Measurements from ENCODE around the gene CCDC3.
A peak's percentile ranks its signal among the peaks of the same experiment; 100 is the strongest.

The CCDC3 gene

DNA sequence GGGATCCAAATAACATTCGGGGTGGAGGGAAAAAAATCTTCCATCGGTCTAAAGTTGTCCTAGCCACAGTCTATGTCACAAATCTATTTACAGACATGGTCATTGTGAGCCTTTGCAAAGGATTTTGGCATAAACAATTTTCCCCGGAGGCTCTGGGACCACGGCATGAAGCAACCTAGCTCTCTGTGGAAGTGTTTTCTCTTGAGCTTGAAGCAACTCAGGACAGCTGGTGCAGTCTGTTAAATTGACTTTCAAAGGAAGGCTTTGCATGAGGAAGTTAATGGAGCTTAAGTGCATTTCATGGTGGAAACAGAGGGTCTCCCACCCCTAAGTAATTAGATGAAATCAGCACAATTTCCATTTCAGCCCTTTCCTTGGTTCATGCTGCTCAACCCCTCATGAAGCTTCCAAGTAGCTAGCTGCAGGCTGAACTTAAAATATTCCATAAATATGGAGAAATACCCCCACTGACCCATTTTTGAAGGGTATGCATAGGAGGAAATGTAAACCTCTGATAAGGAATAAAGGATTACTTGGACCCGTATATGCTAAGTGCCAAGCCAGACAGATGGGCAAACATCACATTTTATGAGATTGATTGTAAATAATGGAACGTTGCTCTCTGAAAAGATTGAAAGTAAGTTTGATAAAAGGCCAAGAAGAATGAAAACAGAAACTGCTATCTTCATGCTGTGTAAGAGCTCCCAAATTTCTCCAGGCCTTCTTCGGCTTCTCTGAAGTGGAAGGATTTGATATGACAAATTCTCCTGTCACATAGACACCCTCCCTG, 39.9 kb downstream of the CCDC3 start:
- DNase-seq (ENCODE audit: low read depth), result no peak

DNA sequence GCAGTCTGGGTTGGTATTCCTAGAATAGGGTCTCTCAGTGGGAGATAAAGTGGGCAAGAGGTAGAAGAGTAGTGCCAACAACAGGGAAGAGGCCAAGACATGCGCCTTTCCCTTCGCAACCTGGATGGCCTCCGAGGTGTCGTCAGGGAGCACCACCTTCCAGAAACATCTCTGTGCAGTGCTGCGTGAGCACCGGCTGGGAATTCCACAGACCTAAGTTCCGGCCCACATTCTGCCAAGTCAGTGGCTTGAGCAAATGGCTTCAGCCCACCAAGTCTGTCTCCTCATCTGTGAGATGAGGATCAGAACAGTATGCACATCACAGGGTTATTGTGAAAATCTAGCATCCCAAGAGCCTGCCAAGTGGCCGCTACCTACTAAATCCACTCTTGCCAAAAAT, 40.6 kb downstream of the CCDC3 start:
- no peak for DNase-seq (ENCODE audit: low read depth)

DNA sequence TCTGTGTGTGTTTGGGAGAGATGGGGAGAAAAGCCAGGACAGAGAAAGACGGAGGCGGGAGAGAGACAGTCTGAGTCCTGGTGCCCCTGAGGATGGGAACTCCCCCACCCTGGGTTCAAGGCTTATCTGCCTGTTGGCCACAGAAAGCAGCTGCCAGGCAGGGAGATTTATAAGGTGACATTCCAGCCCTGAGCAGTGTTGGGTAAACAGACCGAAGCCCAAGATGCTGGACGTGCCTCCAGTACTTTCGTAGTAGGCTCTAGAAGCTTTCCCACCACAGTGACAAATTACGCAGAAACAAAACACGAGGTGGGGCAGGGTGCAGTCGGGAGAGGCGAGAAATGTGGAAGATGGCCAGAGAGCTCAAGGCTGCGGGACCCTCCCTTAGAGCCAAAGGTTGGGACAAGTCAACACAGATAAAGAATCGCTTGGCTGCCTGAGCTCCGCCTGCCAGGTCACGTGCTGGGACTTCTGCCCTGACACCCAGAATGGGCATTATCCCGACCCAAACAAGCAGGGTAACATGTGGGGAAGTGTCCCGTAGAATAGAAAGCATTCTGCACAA, 41.1 kb downstream of the CCDC3 start:
- DNase-seq (ENCODE audit: low read depth), result no peak

DNA sequence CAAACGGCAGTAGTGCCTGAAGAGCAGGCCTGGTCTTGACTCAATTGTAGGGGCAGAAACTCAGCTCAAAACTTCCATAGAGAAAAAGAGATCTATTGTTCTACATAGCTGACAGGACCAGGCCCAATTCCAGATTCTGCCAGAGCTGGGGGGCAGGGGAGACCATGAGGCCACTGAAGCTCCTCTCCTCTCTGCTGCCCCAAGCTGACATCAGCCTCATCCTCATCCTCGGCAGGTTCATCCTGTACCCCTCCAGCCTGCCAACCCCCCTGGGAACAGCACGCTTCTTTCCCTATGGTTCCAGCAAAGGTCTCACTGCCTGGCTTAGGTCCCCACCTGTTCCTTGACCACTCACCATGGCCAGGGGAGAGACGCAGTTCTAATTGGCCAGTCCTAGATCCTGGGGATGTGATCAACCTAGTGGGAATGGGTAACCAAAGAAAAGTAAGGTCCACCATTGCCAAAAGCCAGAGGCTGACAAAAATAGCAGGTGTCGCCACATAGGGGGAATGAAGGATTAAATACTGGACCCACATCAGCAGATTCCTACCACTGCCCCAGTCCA, 42.9 kb downstream of the CCDC3 start:
- no peak for DNase-seq (ENCODE audit: low read depth)

DNA sequence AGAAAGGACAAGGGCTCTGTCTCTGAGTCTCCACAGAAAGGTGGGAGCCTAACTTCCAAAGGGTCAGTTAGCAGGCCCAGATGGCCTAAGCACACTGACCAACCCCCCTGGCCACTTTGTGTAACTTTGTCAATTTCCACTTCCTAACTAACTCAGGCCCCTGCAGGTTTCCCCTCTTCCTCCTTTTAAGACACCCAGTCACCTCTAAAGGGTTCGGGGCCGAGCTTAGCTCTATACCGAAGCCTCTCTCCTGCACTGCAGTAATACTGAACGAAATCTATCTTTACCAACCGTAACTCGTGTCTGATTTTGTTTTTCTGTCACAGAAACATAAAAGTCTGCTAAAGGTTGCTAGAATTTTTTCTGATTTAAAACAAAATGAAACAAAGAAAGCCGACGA, 44.4 kb downstream of the CCDC3 start:
- no peak for DNase-seq (ENCODE audit: low read depth)

DNA sequence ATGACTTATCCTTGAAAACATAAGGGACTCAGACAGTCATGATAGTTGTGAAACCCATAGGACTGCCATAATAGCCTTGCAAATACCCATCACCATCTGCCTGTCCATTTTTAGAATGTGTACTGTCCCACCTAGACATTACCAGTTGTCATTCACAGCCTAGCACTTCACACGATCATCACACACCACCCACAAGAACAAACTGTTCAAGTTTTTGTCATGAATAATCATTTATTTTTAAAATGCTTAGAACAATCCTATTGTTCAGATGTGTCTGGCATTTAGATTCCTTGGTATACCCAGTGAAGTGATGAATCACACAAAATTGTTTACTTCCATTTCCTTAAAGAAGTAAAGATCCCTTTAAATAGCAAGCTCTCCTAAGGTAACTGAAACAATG, 46.6 kb downstream of the CCDC3 start:
- DNase-seq (ENCODE audit: low read depth), result no peak

DNA sequence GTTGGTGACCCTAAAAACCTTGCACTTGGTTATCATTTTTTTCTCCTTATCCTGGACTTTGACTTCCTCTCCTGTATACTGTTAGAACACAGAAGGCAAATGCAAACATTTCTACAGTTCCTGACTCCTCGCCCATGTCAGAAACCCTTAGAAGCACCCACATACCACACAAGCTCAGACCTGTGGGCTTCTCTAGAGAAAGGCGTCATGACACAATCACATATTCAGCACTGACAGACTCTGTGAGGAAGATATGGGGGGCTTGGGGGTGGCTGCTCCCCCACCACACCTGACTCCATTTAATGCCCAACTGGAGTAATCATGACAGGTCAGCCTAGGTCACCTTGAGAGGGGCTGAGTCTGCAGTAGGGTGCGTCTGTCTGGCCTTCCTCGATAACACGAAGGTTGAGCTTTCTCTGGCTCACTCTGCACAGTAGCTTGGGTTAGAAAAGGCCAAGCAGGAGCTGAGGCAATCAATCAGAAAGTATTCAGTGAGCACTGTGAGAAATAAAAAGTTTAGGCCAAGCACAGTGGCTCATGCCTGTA, 50.9 kb downstream of the CCDC3 start:
- DNase-seq (ENCODE audit: low read depth), result no peak

DNA sequence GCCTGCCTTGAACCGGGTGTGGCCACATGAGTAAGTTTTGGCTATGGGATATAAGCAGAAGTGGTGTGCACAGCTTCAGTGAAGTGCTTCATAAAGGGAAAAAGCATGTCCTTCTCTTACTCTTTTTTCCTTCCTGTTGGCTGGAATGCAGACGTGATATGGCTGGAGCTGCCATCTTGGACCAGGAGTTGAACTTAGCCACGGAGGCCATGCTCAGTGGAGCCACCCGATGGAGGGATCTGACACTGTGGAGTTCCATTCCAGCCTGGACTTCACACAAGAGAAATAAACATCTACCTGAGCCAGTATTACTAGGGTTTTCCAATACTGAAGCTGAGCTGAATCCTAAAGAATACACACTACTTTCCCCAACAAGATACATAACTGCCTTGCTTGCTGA, 52.3 kb downstream of the CCDC3 start:
- DNase-seq (ENCODE audit: low read depth), result no peak

DNA sequence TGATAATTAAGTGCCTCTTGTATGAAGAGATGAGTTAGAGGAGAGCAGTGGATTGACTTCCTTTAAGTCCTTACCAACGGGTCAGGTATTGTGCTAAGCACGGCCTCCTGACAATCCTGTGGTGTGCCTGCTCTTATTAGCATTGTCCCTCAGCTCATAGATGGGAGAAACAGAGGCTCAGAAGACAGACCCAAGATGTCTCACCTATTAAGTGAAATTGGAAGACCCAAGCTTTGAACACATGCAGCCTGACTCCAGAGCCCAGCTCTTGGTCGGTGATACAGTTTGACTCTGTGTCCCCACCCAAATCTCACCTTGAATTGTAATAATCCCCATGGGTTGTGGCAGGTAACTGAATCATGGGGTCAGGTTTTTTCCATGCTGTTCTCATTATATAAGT, 53.8 kb downstream of the CCDC3 start:
- DNase-seq (ENCODE audit: low read depth), result no peak

DNA sequence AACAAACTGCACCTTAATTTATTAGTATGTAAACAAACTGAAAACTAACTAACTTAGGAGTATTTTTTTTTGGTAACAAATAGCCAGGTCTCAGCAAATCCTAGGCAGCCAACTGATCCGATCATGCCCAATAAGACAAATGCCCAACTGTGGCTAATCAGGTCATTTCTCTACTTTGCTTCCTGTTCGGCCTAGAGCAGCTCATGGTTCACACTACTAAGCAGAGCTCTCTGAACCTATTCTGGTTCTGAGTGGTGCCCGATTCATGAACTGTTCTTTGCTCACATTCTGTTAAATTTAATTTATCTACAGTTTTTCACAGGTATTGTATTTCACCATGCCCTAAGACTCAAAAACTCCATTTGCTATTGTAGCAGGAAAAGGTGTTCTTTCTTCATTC, 55.1 kb downstream of the CCDC3 start:
- DNase-seq (ENCODE audit: low read depth), result no peak

DNA sequence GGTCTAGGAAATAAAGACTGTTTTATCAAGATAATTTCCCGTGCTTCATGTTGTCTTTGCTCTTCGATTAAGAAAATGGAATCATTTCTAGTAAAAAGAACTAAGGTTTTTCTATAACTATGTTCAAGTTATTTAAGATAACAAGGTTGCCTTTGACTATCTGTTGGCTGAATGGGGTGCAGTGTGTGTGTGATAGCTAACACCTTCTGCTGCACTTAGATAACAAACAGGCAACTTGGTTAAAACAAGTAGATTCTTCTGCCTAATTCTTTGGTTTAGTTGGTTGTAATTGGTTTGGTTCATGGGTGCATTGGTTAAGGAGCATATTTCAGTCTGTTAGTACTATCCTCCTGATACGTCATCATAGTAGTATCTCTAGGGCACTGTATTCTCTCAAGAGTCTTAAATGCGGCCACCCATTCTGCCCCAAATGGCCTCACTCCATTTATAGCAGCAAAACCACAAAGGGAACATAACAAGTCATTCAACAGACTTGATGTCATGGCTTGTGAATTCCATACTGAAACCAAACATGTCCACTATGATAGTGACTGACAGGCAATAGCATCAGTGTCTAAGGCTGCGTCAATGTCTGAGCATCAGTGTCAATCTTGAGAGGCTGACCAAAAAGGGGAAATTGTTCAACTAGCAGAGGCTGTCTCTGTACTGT, 55.7 kb downstream of the CCDC3 start:
- DNase-seq (ENCODE audit: low read depth), result no peak

DNA sequence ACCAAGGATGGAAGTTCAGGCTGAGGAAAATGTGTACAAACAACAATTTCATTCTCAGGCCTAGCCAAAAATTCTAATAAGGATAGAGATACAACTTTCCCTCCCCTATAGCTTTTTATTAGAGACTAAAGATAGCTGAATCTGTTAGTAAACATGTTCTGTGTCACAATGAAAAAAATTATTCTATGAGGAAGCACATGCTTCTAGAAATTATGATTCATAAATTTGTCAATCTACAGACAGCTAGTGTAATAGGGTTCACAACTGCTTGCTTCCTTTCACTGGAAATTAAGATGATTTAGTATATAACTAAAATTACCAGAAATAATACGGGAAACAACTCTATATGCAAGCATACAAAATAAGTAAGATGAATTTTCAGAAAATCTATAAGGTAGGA, 56.6 kb downstream of the CCDC3 start:
- DNase-seq (ENCODE audit: low read depth), result no peak

DNA sequence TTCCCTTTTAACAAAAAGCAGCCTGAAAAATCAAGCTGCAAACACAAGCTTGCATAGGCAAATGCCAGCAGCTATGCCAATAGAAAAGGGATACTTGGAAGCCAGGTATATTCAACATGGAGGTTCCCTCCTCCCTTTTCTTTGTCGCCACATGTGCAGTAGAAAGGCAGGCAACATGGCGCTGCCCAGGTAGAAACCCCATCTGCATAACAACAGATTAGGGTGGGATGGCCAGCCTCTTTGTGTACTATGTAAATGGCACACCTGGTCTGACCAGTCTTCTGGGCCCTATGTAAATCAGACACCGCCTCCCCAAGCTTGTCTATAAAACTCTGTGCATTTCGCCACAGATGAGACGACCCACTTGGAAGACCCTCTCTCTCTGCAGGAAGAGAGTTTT, 58.1 kb downstream of the CCDC3 start:
- no peak for DNase-seq (ENCODE audit: low read depth)

DNA sequence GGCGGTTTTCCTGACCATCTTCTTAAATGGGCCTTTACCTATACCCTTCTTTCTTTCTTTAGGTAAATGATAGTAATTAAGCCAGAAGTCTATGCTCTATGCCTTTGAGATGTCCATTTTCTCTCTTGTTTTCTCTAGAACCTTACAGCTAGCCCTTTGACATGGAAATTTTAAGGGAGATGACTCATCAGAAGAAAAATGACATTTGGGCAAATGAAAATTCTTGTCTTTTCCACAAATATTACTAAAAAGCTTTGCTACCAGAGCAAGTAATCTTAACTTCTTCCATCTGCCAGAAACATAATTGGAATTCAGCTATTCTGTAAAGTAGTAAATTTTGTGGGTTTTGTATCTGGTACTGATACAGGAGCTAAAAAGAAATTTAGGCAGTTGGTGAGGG, 59.5 kb downstream of the CCDC3 start:
- no peak for DNase-seq (ENCODE audit: low read depth)

DNA sequence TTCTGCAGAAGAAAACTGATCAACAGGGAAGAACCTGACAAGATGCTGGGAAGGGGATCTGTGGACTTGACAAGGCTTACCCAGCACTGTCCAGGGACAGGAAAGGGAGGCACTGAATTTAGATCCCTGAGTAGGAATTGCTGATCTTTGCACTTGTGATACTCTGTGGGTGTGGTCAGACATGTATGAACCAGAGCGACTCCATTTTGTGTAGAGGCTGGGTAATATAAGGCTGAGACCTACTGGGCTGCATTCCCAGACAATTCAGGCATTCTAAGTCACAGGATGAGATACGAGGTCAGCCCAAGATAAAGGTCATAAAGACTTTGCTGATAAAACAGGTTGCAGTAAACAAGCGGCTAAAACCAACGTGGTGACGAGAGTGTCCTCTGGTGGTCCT, 60.7 kb downstream of the CCDC3 start:
- DNase-seq (ENCODE audit: low read depth), result no peak

DNA sequence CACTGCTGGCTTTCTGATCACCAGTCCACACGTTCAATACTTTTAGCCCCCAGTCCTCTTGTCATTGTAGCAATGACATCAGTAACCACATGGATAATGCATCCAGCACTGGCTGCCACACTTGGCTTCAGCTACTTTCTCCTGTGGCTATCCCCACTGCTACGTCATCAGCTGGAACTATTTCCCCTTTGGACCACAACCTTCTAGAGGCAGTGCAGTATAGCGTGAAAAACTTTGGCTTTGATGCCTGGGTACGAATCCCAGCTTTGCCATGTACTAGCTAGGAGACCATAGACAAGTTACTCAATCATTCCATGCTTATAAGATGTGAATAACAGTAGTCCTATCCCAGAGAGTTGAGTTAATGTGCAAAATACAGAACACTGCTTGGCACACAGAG, 63.2 kb downstream of the CCDC3 start:
- no peak for DNase-seq (ENCODE audit: low read depth)

DNA sequence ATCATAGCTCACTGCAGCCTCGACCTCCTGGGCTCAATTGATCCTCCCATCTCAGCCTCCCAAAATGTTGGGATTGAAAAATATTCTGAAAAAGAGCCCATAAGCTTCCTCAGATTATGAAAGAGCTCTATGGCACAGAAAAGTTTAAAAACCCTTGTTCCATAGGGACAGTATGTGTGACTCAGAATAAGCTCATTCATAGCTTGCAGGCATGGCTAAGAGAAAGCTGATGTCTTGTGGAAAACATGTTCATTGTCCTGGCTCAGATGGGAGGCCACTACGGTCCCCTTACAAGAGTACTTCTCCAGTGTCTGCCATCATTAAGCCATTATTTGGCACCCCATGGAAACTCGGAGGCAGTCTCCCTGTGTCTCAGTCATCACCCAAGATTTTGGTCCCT, 64.0 kb downstream of the CCDC3 start:
- DNase-seq (ENCODE audit: low read depth), result no peak

DNA sequence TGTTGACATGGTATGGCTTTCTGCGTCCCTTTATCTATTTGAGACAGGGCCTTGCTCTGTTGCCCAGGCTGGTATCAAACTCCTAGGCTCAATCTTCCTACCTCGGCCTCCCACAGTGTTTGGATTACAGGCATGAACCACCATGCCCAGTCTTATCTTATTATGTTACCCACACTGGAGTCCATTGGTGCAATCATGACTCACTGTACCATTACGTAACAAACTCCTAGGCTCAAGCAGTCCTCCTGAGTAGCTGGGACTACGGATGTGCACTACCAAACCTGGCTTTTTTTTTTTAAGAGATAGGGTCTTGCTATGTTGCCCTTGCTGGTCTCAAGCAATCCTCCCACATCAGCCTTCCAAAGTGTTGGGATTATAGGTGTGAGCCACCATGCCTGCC, 66.7 kb downstream of the CCDC3 start:
- DNase-seq (ENCODE audit: low read depth), result peak; percentile 27

DNA sequence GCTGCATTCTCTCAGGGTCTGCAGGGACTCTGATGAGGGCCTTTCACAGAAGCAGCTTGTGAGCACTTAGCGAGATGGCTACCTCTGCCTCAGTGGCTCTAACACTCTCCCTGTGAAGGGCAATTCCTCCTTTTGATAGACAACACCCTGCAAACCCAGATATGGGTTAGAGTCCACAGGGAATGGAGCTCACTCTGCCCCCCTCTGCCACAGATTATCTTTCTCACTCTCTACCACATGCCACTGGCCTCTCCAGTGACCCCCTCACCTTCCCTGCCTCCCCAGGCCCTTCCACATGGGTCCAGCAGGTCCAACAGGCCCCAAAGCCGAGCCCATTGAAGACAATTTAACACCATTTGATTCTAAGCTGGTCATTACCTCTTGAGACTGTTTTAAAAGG, 72.1 kb downstream of the CCDC3 start:
- DNase-seq (ENCODE audit: low read depth), result no peak

DNA sequence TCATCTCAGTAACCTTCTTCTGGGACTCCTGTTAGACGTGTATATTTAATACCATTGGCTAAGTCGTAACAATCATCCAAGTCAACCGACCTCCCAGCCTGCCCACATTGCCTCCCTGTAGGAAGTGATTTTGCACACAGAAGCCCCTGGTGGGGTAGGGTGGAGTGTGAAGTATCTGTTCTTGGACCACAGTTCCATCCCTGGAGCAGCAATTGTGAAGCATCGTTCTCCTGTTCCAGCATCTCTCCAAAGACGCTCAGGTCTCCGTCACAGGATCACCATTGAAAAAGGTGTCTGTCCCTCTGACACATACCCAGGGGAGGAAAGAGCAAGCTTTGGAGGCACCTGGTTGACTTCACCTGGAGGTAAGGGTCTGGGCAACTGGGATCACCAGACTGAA, 72.9 kb downstream of the CCDC3 start:
- DNase-seq (ENCODE audit: low read depth), result no peak

DNA sequence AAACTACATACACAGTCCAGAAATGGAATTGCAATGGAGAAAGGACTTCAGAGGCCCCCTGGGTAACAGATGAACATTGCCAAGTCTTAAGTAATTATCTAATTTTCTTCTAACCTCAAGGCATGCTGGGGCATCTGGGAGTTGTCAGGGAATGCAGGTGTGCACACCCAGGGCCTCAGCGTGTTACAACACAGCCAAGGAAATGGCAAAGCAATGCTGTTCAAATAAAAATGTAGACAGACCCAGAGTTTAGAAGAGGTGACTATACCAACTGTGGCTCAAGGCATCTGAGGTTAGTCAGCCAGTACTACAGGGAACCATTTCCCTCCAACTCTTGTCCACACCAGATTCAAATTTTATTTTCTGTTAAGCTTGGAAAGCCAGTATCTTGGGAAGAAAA, 73.6 kb downstream of the CCDC3 start:
- DNase-seq (ENCODE audit: low read depth), result no peak

DNA sequence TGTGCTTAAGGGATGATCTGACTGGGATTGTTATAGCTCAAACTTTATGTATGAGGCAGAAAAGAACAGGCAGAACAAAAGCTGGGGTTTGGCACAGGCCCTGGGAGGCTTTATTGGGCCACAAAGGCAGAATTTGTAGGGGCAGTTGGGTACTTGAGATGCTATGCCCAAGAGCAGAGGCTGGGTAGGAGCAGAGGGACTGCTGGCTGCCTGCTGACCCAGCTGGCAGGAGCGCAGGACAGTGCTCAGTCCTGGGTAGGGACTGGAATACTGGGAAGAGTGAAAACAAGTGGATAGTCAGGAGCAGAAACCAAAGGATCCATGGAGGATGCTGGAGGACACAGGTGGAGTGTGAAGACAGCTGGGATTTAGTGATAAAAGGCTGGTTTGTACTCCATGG, 75.7 kb downstream of the CCDC3 start:
- DNase-seq (ENCODE audit: low read depth), result no peak

DNA sequence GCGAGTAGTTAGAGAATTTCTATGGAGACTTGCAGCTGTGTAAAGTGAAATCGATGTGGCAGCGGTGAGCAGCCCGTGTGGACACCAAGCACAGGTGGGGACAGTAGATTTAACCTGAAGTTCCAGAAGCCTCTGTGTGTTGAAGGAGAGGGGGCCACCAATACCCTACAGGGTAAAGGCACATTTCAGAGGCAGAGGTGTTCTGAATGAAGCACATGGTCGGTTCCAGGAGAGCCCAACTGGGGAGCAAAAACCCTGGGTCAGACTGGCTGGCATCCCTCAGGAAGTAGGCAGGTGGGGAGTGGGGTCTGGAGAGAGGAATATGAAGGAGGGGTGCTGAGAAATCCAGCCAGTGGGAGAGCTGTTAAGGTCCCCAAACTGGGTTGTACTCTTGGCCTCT, 76.6 kb downstream of the CCDC3 start:
- DNase-seq (ENCODE audit: low read depth), result no peak
